AG08395 (cell line): ENCODE data around the gene BAIAP3.

Source experiments
- DNase-seq: peaks from one replicate; pipeline ENCODE4 v3.0.0; 2012; ENCODE audit warnings: mixed read lengths, low spot score

Gene BAIAP3

GRCh38 chr16:1348441-1348840 lies 15.0 kb downstream of the BAIAP3 start:
- DNase-seq = no peak

- DNase-seq = no peak
Observed at GRCh38 chr16:1348926-1349325, 15.5 kb downstream of the BAIAP3 start.

GRCh38 chr16:1349351-1349750 lies 15.9 kb downstream of the BAIAP3 start:
- no peak for DNase-seq

- no peak for DNase-seq
Observed at GRCh38 chr16:1349951-1350350, 16.5 kb downstream of the BAIAP3 start.

GRCh38 chr16:1350691-1351090 lies 17.2 kb downstream of the BAIAP3 start:
- DNase-seq = no peak

DNA sequence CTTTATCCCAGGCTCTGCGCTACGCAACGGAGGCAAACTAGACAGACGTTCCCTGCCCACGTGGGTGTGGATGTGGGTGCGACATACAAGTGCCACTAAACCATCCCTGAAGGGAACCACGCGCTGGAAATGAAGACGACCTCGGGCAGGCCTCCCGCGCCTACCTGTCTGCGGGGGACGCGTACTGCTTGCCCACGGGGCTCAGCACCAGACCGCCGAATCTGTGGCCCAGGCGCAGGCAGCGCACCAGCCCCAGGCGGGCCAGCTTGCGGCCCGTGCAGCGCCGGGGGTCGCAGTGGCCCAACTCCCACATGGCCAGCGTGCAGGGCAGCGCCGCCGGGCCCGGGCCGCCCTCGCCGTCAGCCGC lies 17.8 kb downstream of the BAIAP3 start:
- DNase-seq = no peak

DNA sequence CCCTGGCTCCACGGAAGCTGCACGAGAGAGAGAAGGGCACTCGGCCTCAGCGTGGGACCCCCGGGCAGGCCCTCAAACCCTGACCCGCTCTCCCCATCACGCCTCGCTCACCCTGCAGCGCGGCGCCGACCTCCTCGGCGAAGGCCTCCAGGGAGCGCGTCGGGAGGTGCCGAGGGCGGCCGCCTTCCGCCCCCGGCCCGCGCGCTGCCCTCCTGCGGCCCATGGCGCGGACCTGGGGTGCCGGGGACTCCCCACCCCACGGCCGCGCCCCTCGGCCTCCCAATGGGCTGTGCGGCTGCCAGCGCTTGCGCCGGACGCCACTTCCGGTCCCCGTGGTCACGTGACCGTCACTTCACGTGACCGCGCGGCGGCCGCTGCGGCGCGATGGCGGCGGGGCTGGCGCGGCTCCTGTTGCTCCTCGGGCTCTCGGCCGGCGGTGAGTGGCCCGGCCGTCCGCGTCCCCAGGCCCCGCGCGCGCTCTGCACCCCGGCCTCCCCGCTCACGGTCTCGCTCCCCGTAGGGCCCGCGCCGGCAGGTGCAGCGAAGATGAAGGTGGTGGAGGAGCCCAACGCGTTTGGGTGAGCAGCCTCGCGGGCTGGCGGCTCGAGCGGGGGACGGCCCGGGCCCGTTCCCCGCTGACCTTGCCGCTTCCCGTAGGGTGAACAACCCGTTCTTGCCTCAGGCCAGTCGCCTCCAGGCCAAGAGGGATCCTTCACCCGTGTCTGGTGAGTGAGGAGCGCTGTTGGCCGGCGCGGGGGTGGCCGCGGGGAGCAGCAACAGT lies 18.3 kb downstream of the BAIAP3 start, which contains the start of the genes GNPTG and TSR3:
GNPTG (plus strand) TSS at position 350 of the 781 bp plus-strand sequence; CDS start at position 385, 35 bp downstream.
TSR3 (minus strand) TSS at position 297 of the 781 bp plus-strand sequence; CDS start at position 223, 74 bp downstream.
- peak; percentile 91 for DNase-seq

GRCh38 chr16:1354815-1355540 lies 21.5 kb downstream of the BAIAP3 start:
- no peak for DNase-seq

GRCh38 chr16:1355591-1355990 lies 22.1 kb downstream of the BAIAP3 start:
- no peak for DNase-seq

GRCh38 chr16:1356061-1356900 lies 22.8 kb downstream of the BAIAP3 start:
- DNase-seq = no peak

DNA sequence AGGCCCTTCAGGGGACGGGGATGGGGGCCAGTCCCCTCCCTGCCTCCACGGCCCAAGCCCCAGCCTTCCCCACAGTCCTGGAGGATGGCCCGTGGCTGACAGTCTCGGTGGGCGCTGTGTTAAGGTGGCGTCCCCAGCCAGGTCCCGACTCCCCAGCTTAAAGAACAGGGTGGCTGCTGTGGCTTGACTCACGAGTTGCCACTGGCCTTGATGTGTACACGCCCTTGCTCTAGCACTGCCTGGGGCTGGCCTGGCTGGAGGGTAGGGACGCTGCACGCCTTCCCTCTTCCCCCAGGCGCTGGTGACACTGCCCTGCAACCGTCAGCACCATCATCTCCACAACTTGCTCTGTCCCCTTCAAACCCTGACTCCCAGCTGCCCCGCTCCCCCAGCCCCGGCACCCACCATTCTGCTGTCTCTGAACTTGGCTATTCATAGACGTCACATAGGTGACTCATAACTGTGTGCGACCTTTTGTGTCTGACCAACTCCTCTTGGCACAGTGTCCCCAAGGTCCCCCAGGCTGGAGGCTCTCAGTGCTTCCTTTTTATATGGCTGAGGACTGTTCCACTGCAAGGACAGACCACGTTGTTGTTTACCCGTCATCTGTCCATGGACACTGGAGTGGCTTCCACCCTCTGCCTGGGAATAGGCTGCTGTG lies 24.6 kb downstream of the BAIAP3 start:
- DNase-seq = no peak

GRCh38 chr16:1361685-1362360 lies 28.4 kb downstream of the BAIAP3 start:
- DNase-seq = no peak

DNA sequence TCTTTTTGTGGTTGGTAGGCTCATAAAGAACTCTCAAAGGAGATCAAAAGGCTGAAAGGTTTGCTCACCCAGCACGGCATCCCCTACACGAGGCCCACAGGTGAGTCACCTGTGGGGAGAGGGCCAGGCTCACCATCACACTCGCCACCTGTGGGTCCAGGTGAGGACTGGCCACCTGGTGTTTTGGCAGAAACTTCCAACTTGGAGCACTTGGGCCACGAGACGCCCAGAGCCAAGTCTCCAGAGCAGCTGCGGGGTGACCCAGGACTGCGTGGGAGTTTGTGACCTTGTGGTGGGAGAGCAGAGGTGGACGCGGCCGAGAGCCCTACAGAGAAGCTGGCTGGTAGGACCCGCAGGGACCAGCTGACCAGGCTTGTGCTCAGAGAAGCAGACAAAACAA lies 29.4 kb downstream of the BAIAP3 start:
- DNase-seq = no peak

DNA sequence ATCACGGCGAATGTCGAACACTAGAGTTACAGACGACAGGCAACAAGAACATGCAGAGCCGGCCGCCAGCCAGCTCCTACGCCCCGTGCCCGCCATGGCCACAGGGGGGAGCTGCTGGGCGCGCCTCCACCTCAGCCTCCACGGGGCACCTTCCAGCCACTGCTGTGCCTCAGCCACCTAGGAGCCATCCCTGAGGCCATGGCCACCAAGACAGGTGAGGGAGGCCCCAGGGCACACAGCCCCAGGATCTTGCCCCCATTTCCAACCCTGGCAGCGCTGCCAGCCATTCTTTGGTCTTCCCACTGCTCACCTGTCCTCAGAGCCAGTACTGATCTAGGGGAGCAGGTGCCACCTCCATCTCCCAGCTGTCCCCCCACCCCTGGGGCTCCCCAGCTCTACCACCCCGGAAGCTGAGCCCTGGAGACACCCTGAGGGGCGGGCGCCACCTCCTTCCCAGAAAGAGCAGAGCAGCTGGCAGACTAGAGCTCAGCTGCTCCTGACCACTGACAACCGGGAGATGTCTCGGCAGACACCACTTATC lies 30.1 kb downstream of the BAIAP3 start:
- DNase-seq = peak; percentile 73

GRCh38 chr16:1364510-1364909 lies 31.1 kb downstream of the BAIAP3 start:
- DNase-seq = no peak

- DNase-seq = no peak
Observed at GRCh38 chr16:1366060-1366711, 32.7 kb downstream of the BAIAP3 start.

DNA sequence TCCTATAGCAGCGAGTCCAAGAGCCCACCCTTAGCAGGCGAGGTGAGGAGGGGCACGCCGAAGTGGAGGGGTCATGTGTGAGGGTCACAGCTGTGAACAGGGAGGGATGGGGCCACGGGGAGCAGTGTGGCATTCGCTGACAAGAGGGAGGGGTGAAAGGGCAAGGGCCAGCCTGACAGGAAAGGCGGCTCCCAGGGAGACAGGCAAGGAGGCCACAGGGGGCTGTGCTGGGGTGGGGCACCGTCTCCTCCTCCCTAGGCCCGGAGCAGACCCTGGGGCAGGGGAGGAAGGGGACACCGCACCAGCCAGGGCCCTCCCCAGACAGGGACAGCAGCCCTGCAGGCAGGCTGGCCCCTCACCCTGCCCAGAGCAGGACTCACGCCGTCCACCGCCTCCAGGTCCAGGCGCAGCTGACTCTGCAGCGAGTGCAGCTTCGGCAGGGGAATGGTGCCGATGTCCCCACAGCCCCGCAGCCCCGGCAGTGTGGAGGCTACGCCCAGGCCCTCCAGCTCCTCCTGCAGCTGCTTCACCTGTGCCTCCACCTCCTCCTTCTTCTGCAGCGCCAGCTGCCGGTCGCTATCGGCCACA lies 33.4 kb downstream of the BAIAP3 start:
- no peak for DNase-seq

- DNase-seq = no peak
Observed at GRCh38 chr16:1367486-1368174, 34.2 kb downstream of the BAIAP3 start.
